ENCODE results near the gene GABARAP. TPM values are rescaled to one million over a fixed set of nuclear protein-coding genes. Genes with fewer than 3 reads are reported as not detected.

Gene GABARAP
- total and polyA plus RNA-seq, 2 of the 4 experiments (the other 2 are of a cell fraction) = 77.8 to 780 TPM

DNA sequence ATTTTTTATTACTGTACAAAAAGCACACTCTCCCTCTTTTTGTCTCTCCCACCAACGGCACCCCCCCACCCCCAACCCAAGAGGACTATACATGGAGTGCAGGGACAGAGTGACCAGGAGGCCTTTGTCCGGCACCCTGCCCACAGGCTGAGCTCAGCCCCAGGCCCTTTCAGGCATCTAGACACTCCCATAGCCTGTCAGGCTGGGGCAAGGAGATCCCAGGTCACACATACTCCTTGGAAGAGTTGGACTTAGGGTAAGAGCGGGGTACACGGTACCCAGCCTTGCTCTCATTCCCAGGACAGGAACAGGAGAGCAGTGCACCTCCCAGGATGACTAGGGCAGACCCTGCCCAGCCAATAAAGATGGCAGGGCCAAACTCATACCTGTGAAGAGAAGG lies 17.9 kb upstream of the GABARAP start:
- Histone ChIP-seq H4K5ac (ENCODE audit: low read depth, low read length) (no peak overlapping the region), H4K20me1 (ENCODE audit: insufficient read depth, low read length) (no peaks in the 10 kb centered on the region), H3K9me1 (ENCODE audit: insufficient read depth, low read length) (peaks cover 10% of the 10 kb centered on the region), H3K23ac (ENCODE audit: low read depth, low read length) (no peak overlapping the region), H3K27ac (ENCODE audit: insufficient read depth, low read length) (no peak overlapping the region), H3K4me2 (ENCODE audit: low read depth, low read length) (no peak overlapping the region), H3K36me3 (ENCODE audit: control insufficient read depth, insufficient read depth, low read length) (peaks cover 27% of the 10 kb centered on the region), H3K79me1 (ENCODE audit: low read depth in 1 of 2, low read length in 2 of 2) (peaks cover 0 to 6% of the 10 kb centered on the region in 2 experiments; a peak in 1 of 4 replicates), H4K91ac (ENCODE audit: insufficient read depth, low read depth, low read length) (no peak overlapping the region), H2BK20ac (ENCODE audit: low read depth, low read length) (no peak overlapping the region), H3K4me1 (ENCODE audit: control insufficient read depth, insufficient read depth, low read length) (peaks cover 8% of the 10 kb centered on the region), H2BK15ac (ENCODE audit: low read depth, low read length) (no peak overlapping the region), H2BK5ac (ENCODE audit: low read depth, low read length, poor library complexity, severe bottlenecking) (no peak overlapping the region), H3K14ac (replicated peaks; ENCODE audit: low read depth, low read length) (no peak overlapping the region), H2AK5ac (ENCODE audit: low read depth, low read length) (no peak overlapping the region), H2AFZ (replicated peaks; ENCODE audit: low read length, poor library complexity) (peak overlapping the region; percentile 23), H2AK9ac (replicated peaks; ENCODE audit: low read depth, low read length, poor library complexity) (peak overlapping the region; percentile 71), H3K4me3 (ENCODE audit: insufficient read depth, low read depth, low read length) (no peak overlapping the region), H3K9ac (ENCODE audit: low read depth, low read length) (no peak overlapping the region), H3K18ac (ENCODE audit: low read depth, low read length) (no peak overlapping the region), H3K4ac (ENCODE audit: low read depth, low read length) (no peak overlapping the region), H2BK120ac (ENCODE audit: low read depth, low read length) (no peak overlapping the region), H3K9me3 (ENCODE audit: control insufficient read depth, insufficient read depth, low read length) (no peaks in the 10 kb centered on the region), H3K27me3 (ENCODE audit: control insufficient read depth, insufficient read depth, low read length) (peaks cover 13% of the 10 kb centered on the region; the same call in 1 of the 2 replicates), H3K56ac (ENCODE audit: extremely low read depth, insufficient read depth, low read length) (no peak overlapping the region), H4K8ac (ENCODE audit: low read depth in 2 of 2, low read length in 2 of 2) (no peak overlapping the region)
- BruUV-seq (replicated peaks) = no TSS peak
- DNase-seq (no peak), ATAC-seq (ENCODE audit: low read depth) (no peak)
- no CpG with 5 or more reads among the region's 4 CpGs for WGBS, 2 experiments (ENCODE audit: extremely low coverage in 2 of 2, insufficient read length in 1 of 2)
- intact Hi-C loops (cut with micrococcal nuclease) = no loop called here
- CTCF ChIA-PET = no interaction called here
- dilution Hi-C loops (cut with HindIII; ENCODE audit: low sequenced_read_pairs, unreplicated experiment) = no loop called here
- TF ChIP-seq, protein P1, sequence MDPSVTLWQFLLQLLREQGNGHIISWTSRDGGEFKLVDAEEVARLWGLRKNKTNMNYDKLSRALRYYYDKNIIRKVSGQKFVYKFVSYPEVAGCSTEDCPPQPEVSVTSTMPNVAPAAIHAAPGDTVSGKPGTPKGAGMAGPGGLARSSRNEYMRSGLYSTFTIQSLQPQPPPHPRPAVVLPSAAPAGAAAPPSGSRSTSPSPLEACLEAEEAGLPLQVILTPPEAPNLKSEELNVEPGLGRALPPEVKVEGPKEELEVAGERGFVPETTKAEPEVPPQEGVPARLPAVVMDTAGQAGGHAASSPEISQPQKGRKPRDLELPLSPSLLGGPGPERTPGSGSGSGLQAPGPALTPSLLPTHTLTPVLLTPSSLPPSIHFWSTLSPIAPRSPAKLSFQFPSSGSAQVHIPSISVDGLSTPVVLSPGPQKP (IDR thresholded peaks at IDR 0.05; ENCODE audit: borderline replicate concordance, low read depth, low read length) = no peak
- TF ChIP-seq, protein P2, sequence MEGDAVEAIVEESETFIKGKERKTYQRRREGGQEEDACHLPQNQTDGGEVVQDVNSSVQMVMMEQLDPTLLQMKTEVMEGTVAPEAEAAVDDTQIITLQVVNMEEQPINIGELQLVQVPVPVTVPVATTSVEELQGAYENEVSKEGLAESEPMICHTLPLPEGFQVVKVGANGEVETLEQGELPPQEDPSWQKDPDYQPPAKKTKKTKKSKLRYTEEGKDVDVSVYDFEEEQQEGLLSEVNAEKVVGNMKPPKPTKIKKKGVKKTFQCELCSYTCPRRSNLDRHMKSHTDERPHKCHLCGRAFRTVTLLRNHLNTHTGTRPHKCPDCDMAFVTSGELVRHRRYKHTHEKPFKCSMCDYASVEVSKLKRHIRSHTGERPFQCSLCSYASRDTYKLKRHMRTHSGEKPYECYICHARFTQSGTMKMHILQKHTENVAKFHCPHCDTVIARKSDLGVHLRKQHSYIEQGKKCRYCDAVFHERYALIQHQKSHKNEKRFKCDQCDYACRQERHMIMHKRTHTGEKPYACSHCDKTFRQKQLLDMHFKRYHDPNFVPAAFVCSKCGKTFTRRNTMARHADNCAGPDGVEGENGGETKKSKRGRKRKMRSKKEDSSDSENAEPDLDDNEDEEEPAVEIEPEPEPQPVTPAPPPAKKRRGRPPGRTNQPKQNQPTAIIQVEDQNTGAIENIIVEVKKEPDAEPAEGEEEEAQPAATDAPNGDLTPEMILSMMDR (conservative IDR thresholded peaks at IDR 0.05; ENCODE audit: low read depth, low read length) = no peak
- TF ChIP-seq POLR2A (IDR thresholded peaks at IDR 0.05; ENCODE audit: low read depth, low read length) (no peak), FOS (IDR thresholded peaks at IDR 0.05; ENCODE audit: low read depth, low read length) (no peak), SMC3 (IDR thresholded peaks at IDR 0.05; ENCODE audit: low read depth, low read length) (no peak), NFE2L2 (IDR thresholded peaks at IDR 0.05; ENCODE audit: low read depth, low read length) (no peak), CHD1 (IDR thresholded peaks at IDR 0.05; ENCODE audit: low read depth, low read length) (no peak), MAFK (IDR thresholded peaks at IDR 0.05; ENCODE audit: low read depth, low read length) (no peak), RAD21 (IDR thresholded peaks at IDR 0.05; ENCODE audit: low read length) (no peak), RFX5 (IDR thresholded peaks at IDR 0.05; ENCODE audit: low read depth, low read length) (no peak), RCOR1 (IDR thresholded peaks at IDR 0.05; ENCODE audit: insufficient replicate concordance, low read length) (no peak)
- TF ChIP-seq, protein P3, sequence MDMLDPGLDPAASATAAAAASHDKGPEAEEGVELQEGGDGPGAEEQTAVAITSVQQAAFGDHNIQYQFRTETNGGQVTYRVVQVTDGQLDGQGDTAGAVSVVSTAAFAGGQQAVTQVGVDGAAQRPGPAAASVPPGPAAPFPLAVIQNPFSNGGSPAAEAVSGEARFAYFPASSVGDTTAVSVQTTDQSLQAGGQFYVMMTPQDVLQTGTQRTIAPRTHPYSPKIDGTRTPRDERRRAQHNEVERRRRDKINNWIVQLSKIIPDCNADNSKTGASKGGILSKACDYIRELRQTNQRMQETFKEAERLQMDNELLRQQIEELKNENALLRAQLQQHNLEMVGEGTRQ (IDR thresholded peaks at IDR 0.05; ENCODE audit: low read depth, low read length) = no peak
- POLR2A ChIA-PET (ENCODE audit: unreplicated experiment) = no interaction called here
- in situ Hi-C loops (cut with MboI; ENCODE audit: low sequenced_read_pairs) = no loop called here

Measured in IMR-90 (cell line).